Measurements from ENCODE around the gene SDSL. TPM values are rescaled to one million over a fixed set of nuclear protein-coding genes. Genes with fewer than 3 reads are reported as not detected.

SDSL gene
- total RNA-seq, 4 donors from 2014 or later: 0.91 to 1.4 (median 0.98) TPM; not detected in 1

DNA sequence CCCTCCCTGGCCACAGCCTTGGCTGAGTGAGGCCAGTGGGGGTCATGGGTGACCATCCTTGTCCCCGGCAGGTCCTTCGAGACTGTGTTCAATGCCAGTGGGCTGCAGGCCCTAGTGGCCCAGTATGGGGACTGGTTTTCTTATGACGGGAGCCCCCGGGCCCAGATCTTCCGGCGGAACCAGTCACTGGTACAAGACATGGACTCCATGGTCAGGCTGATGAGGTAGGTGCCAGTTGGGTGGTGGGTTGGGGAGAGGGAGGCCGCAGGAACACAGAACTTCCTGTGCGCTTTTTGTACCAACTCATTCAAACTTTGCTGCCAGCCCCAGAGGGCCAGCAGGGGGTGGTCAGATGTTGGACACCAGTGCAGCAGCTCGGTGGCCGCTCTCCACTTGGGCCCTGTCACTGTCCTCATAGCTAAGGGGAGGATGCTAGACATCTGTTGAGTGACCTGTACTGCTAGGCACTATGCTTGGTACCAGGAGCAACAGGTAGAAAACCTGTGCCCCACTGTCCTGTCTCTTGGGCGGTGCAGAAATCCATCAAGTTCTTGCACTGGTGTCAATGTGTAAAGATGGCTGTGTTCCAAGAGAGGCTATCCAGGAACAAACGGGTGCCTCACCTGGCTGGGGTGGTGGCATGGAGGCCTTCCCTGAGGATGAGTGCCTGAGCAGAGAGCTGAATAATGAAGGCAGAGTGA is 35.2 kb upstream of the SDSL start:
- no peak for ATAC-seq
- no peak for TF ChIP-seq POLR2A (IDR thresholded peaks at IDR 0.05)
- TF ChIP-seq, protein P1, sequence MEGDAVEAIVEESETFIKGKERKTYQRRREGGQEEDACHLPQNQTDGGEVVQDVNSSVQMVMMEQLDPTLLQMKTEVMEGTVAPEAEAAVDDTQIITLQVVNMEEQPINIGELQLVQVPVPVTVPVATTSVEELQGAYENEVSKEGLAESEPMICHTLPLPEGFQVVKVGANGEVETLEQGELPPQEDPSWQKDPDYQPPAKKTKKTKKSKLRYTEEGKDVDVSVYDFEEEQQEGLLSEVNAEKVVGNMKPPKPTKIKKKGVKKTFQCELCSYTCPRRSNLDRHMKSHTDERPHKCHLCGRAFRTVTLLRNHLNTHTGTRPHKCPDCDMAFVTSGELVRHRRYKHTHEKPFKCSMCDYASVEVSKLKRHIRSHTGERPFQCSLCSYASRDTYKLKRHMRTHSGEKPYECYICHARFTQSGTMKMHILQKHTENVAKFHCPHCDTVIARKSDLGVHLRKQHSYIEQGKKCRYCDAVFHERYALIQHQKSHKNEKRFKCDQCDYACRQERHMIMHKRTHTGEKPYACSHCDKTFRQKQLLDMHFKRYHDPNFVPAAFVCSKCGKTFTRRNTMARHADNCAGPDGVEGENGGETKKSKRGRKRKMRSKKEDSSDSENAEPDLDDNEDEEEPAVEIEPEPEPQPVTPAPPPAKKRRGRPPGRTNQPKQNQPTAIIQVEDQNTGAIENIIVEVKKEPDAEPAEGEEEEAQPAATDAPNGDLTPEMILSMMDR (IDR thresholded peaks at IDR 0.05 in 4 of 5, conservative IDR thresholded peaks at IDR 0.05 in 1 of 5): no peak
- DNase-seq: no peak
- intact Hi-C loops (cut with DNase I; ENCODE audit: low total_unique reads) (no loop called here), in situ Hi-C loops (cut with MboI; ENCODE audit: low sequenced_read_pairs in 4 of 4) (no loop called here)
- no peaks in the 10 kb centered on the region for H3K4me1 ChIP-seq
- no peaks in the 10 kb centered on the region for H3K27me3 ChIP-seq
- no peaks in the 10 kb centered on the region for H3K9me3 ChIP-seq
- H3K36me3 ChIP-seq: peaks cover 0 to 58% of the 10 kb centered on the region in 2 donors
- H3K4me3 ChIP-seq: no peak overlapping the region
- no peak overlapping the region for H3K27ac ChIP-seq

DNA sequence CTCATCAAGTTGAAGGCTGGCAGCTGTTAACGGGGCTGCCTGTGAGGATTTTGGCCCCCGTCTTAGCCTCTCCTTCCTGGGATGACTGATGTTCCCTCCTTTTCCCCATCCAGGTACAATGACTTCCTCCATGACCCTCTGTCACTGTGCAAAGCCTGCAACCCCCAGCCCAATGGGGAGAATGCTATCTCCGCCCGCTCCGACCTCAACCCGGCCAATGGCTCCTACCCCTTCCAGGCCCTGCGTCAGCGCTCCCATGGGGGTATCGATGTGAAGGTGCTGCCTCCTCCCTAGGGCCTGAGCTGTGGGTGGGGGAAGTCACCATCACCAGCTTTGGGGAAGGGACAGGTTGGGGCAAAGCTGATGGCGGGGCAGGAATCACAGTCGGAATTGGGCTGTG is 34.5 kb upstream of the SDSL start:
- intact Hi-C loops (cut with DNase I; ENCODE audit: low total_unique reads) (no loop called here), in situ Hi-C loops (cut with MboI; ENCODE audit: low sequenced_read_pairs in 4 of 4) (no loop called here)

DNA sequence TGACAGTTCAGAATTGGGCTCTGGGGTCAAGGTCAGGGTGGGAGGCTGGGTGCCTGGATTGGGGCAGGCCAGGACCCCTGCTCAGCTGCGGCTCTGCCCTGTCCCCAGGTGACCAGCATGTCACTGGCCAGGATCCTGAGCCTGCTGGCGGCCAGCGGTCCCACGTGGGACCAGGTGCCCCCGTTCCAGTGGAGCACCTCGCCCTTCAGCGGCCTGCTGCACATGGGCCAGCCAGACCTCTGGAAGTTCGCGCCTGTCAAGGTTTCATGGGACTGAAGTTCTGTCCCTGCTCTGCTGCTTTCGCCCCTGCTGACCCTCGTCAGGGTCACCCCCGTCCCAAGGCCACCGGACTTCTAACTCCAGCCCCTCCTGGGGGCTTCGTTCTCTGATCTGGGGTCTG is 33.8 kb upstream of the SDSL start:
- no peak for TF ChIP-seq POLR2A (IDR thresholded peaks at IDR 0.05)
- TF ChIP-seq, protein P1 (IDR thresholded peaks at IDR 0.05 in 4 of 5, conservative IDR thresholded peaks at IDR 0.05 in 1 of 5): no peak

More for the DNA sequence above, 34.5 kb upstream of the SDSL start:
- H3K27ac ChIP-seq: no peak overlapping the region
- DNase-seq (no peak), ATAC-seq (no peak)
- no peaks in the 10 kb centered on the region for H3K4me1 ChIP-seq
- H3K9me3 ChIP-seq: no peaks in the 10 kb centered on the region
- peaks cover 0 to 58% of the 10 kb centered on the region in 2 donors for H3K36me3 ChIP-seq
- TF ChIP-seq, protein P1 (IDR thresholded peaks at IDR 0.05 in 4 of 5, conservative IDR thresholded peaks at IDR 0.05 in 1 of 5): no peak
- TF ChIP-seq POLR2A (IDR thresholded peaks at IDR 0.05): no peak
- H3K27me3 ChIP-seq: no peaks in the 10 kb centered on the region
- no peak overlapping the region for H3K4me3 ChIP-seq

DNA sequence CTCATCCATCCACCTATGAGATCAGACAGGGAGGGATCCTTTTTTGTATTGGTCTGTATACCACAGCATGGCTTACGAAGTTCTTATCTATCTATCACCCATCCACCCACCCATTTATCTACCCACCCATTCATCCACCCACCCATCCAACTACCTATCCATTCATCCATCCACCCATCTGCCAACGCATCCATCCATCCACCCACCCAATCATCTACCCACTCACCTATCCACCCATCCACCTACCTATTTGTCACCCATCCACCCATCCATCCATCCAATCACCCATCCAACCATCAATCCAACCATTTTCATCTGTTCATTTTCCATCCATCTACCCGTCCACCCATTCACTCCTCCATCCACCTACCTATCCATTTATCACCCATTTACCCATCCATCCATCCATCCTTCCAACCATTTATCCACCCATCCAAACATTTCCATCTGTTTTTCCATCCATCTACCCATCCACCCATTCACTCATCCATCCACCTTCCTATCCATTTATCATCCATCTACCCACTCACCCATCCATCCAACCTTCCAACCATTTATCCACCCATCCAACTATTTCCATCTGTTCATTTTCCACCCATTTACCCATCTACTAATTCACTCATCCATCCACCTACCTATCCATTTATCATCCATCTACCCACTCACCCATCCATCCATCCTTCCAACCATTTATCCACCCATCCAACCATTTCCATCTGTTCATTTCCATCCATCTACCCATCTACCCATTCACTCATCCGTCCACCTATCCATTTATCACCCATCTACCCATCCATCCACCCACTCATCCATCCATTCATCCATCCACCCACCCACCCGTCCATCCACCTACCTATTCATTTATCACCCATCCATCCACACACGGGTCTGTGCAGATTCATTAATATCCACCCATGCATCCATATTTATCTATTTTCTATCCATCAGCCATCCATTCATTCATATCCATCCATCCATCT is 31.8 kb upstream of the SDSL start:
- DNase-seq (no peak), ATAC-seq (no peak)
- Histone ChIP-seq H3K36me3 (peaks cover 0 to 46% of the 10 kb centered on the region in 2 donors), H3K9me3 (no peaks in the 10 kb centered on the region), H3K4me3 (no peak overlapping the region), H3K27me3 (no peaks in the 10 kb centered on the region), H3K4me1 (no peaks in the 10 kb centered on the region), H3K27ac (no peak overlapping the region)
- in situ Hi-C loops (cut with MboI; ENCODE audit: low sequenced_read_pairs in 4 of 4): no loop called here
- intact Hi-C loops (cut with DNase I; ENCODE audit: low total_unique reads): no loop called here
- TF ChIP-seq, protein P1 (IDR thresholded peaks at IDR 0.05 in 4 of 5, conservative IDR thresholded peaks at IDR 0.05 in 1 of 5): no peak
- no peak for TF ChIP-seq POLR2A (IDR thresholded peaks at IDR 0.05)

More for the DNA sequence above, 33.8 kb upstream of the SDSL start:
- no peak for DNase-seq
- Histone ChIP-seq H3K27ac (no peak overlapping the region), H3K4me3 (no peak overlapping the region), H3K36me3 (peaks cover 0 to 58% of the 10 kb centered on the region in 2 donors), H3K27me3 (no peaks in the 10 kb centered on the region), H3K4me1 (no peaks in the 10 kb centered on the region), H3K9me3 (no peaks in the 10 kb centered on the region)
- no peak for ATAC-seq
- in situ Hi-C loops (cut with MboI; ENCODE audit: low sequenced_read_pairs in 4 of 4) (no loop called here), intact Hi-C loops (cut with DNase I; ENCODE audit: low total_unique reads) (no loop called here)

All from gastrocnemius medialis (tissue), 4 donors.